Peyer's patch (tissue), 4 donors: ENCODE measurements around the gene ABCG8.

Experiments used
- POLR2A ChIP-seq, 2 donors: fragments of 450-650 bp; IDR thresholded peaks; one replicate each; pipeline ENCODE4 v1.5.1; 2017; ENCODE audit warnings: antibody characterized with exemption in 2 of 2, mild to moderate bottlenecking in 2 of 2, moderate library complexity in 2 of 2
- TF ChIP-seq, protein P1 (sequence below), 6 experiments: fragments of 450-650 bp in 4 of 6; fragments of 200-600 bp in 2 of 6; sonication (generic) in 1 of 6; IDR thresholded peaks; one replicate each; pipeline ENCODE4 v1.5.1; 2017 to 2019; ENCODE audit warnings: antibody characterized with exemption in 6 of 6, mild to moderate bottlenecking in 3 of 6, moderate library complexity in 1 of 6

GRCh38 chr2:43880471-43880870, 41.7 kb downstream of the ABCG8 start:
- TF ChIP-seq, protein P1, sequence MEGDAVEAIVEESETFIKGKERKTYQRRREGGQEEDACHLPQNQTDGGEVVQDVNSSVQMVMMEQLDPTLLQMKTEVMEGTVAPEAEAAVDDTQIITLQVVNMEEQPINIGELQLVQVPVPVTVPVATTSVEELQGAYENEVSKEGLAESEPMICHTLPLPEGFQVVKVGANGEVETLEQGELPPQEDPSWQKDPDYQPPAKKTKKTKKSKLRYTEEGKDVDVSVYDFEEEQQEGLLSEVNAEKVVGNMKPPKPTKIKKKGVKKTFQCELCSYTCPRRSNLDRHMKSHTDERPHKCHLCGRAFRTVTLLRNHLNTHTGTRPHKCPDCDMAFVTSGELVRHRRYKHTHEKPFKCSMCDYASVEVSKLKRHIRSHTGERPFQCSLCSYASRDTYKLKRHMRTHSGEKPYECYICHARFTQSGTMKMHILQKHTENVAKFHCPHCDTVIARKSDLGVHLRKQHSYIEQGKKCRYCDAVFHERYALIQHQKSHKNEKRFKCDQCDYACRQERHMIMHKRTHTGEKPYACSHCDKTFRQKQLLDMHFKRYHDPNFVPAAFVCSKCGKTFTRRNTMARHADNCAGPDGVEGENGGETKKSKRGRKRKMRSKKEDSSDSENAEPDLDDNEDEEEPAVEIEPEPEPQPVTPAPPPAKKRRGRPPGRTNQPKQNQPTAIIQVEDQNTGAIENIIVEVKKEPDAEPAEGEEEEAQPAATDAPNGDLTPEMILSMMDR (IDR thresholded peaks at IDR 0.05): no peak
- no peak for TF ChIP-seq POLR2A (IDR thresholded peaks at IDR 0.05)
